SK-N-SH (cell line): Measurements from ENCODE around the gene FOXP1. TPM values are rescaled to one million over a fixed set of nuclear protein-coding genes. Genes with fewer than 3 reads are reported as not detected.

Experiments used
- CTCF ChIA-PET: fragments of 300-600, 350-600 bp; formaldehyde crosslinking; extraction: SDS; loops from one replicate; lab custom pipeline; 2021; lab: Yijun Ruan, JAX
- POLR2A ChIA-PET: fragments of 350-600 bp; sonication (Branson Sonifier 250); formaldehyde crosslinking; extraction: SDS; loops from one replicate; lab custom pipeline; 2020; ENCODE audit warnings: antibody characterized with exemption, inconsistent platforms; lab: Yijun Ruan, JAX
- DNase-seq: peaks from one replicate; pipeline ENCODE4 v3.0.0; 2012
- H2AFZ ChIP-seq: fragments of 200-600 bp; sonication (generic); 2 replicates; pipeline ENCODE4 v1.8.1; 2016; ENCODE audit warnings: antibody characterized with exemption, mild to moderate bottlenecking, low read depth
- H3F3A ChIP-seq: fragments of 200-600 bp; sonication (generic); replicated peaks from 2 replicates; pipeline ENCODE3; 2016; ENCODE audit warnings: antibody characterized with exemption, mild to moderate bottlenecking; ENCODE audit not compliant: insufficient read depth
- H3K27ac ChIP-seq, 2 experiments: fragments of 200-500 bp in 1 of 2; fragments of 200-600 bp in 1 of 2; sonication (Bioruptor generic) in 1 of 2; sonication (generic), shearing (Covaris generic) in 1 of 2; 2 replicates each; pipeline versions ENCODE4 v1.5.1 to v1.6.1; 2014 to 2016; ENCODE audit warnings: low read depth in 2 of 2, inconsistent platforms in 1 of 2, low read length in 1 of 2, mild to moderate bottlenecking in 1 of 2, mixed read lengths in 1 of 2
- H3K27me3 ChIP-seq: fragments of 200-600 bp; sonication (generic), shearing (Covaris generic); 2 replicates; pipeline ENCODE4 v1.6.1; 2016; ENCODE audit warnings: mixed run types; ENCODE audit not compliant: insufficient read depth
- H3K36me3 ChIP-seq, 2 experiments: fragments of 200-500 bp in 1 of 2; fragments of 200-600 bp in 1 of 2; sonication (Bioruptor generic) in 1 of 2; sonication (generic) in 1 of 2; replicated peaks in 1 of 2; 2 replicates each; pipeline versions ENCODE3 to v1.5.1; 2014 to 2016; ENCODE audit warnings: low read length in 1 of 2, mild to moderate bottlenecking in 1 of 2; ENCODE audit not compliant: insufficient read depth in 2 of 2, control insufficient read depth in 1 of 2
- H3K4me1 ChIP-seq, 2 experiments: fragments of 200-500 bp in 1 of 2; fragments of 200-600 bp in 1 of 2; sonication (Bioruptor generic) in 1 of 2; sonication (generic), shearing (Covaris generic) in 1 of 2; 2 replicates each; pipeline versions ENCODE4 v1.5.1 to v1.6.1; 2014 to 2016; ENCODE audit warnings: low read depth in 1 of 2, low read length in 1 of 2, mixed run types in 1 of 2; ENCODE audit not compliant: insufficient read depth in 2 of 2, control insufficient read depth in 1 of 2
- H3K4me2 ChIP-seq: fragments of 200-600 bp; sonication (generic), shearing (Covaris generic); 2 replicates; pipeline ENCODE4 v1.6.1; 2017; ENCODE audit warnings: mixed run types
- H3K4me3 ChIP-seq, 2 experiments: fragments of 200-500 bp in 1 of 2; fragments of 200-600 bp in 1 of 2; sonication (Bioruptor generic) in 1 of 2; sonication (generic), shearing (Covaris generic) in 1 of 2; 2 replicates each; pipeline versions ENCODE4 v1.5.1 to v1.8.1; 2014 to 2016; ENCODE audit warnings: low read depth in 2 of 2, inconsistent platforms in 1 of 2, low read length in 1 of 2, mild to moderate bottlenecking in 1 of 2, mixed read lengths in 1 of 2, moderate library complexity in 1 of 2
- H3K79me2 ChIP-seq: fragments of 200-600 bp; sonication (generic); 2 replicates; pipeline ENCODE4 v1.8.1; 2017; ENCODE audit warnings: mild to moderate bottlenecking; ENCODE audit not compliant: insufficient read depth
- H3K9ac ChIP-seq: fragments of 200-600 bp; sonication (generic); 2 replicates; pipeline ENCODE4 v1.6.1; 2017; ENCODE audit warnings: mixed run types
- H3K9me2 ChIP-seq: fragments of 200-600 bp; sonication (generic); 2 replicates; pipeline ENCODE4 v1.6.1; 2017; ENCODE audit warnings: mixed run types
- H3K9me3 ChIP-seq: fragments of 200-600 bp; sonication (generic); 2 replicates; pipeline ENCODE4 v1.6.1; 2017; ENCODE audit warnings: mixed run types, mild to moderate bottlenecking, moderate library complexity
- H4K20me1 ChIP-seq: fragments of 200-600 bp; sonication (generic); 2 replicates; pipeline ENCODE4 v1.6.1; 2017; ENCODE audit warnings: mild to moderate bottlenecking, mixed run types; ENCODE audit not compliant: insufficient read depth
- CHD2 ChIP-seq: fragments of 150-350 bp; IDR thresholded peaks from 2 replicates; pipeline ENCODE4 v1.6.1; 2018; ENCODE audit warnings: low read length; ENCODE audit not compliant: partially characterized antibody
- EP300 ChIP-seq, 2 experiments: IDR thresholded peaks; 2 replicates each; pipeline versions ENCODE4 v1.4.0 to v1.6.1; 2012; ENCODE audit warnings: borderline replicate concordance in 1 of 2, low read depth in 1 of 2, low read length in 1 of 2
- EZH2phosphoT487 ChIP-seq: fragments of 200-600 bp; sonication (generic); IDR thresholded peaks from 2 replicates; pipeline ENCODE4 v1.6.1; 2017; ENCODE audit warnings: low read depth, mixed run types, mild to moderate bottlenecking, antibody characterized with exemption, moderate library complexity, borderline replicate concordance
- FOXM1 ChIP-seq: IDR thresholded peaks from 2 replicates; pipeline ENCODE4 v1.4.0; 2012; ENCODE audit warnings: low read depth, mild to moderate bottlenecking
- GABPA ChIP-seq: IDR thresholded peaks from 2 replicates; pipeline ENCODE4 v1.4.0; 2012; ENCODE audit warnings: low read depth, mild to moderate bottlenecking
- GATA2 ChIP-seq: sonication (generic); formaldehyde crosslinking; IDR thresholded peaks from 2 replicates; pipeline ENCODE4 v1.5.0; 2020; ENCODE audit warnings: mild to moderate bottlenecking, missing genetic modification reagents
- NFIC ChIP-seq: IDR thresholded peaks from 2 replicates; pipeline ENCODE4 v1.4.0; 2012; ENCODE audit warnings: borderline replicate concordance
- RAD21 ChIP-seq: IDR thresholded peaks from 2 replicates; pipeline ENCODE4 v1.6.1; 2012; ENCODE audit warnings: mild to moderate bottlenecking, low read length
- RCOR1 ChIP-seq: fragments of 150-350 bp; IDR thresholded peaks from 2 replicates; pipeline ENCODE4 v1.6.1; 2017; ENCODE audit warnings: antibody characterized with exemption, low read length
- SIN3A ChIP-seq: IDR thresholded peaks from 2 replicates; pipeline ENCODE4 v1.6.1; 2012; ENCODE audit warnings: low read depth, mild to moderate bottlenecking, low read length, moderate library complexity, borderline replicate concordance
- TAF1 ChIP-seq: IDR thresholded peaks from 2 replicates; pipeline ENCODE4 v1.6.1; 2012; ENCODE audit warnings: low read depth, mild to moderate bottlenecking, low read length, moderate library complexity, borderline replicate concordance
- TCF12 ChIP-seq: IDR thresholded peaks from 2 replicates; pipeline ENCODE4 v1.4.0; 2012
- TEAD4 ChIP-seq: IDR thresholded peaks from 2 replicates; pipeline ENCODE4 v1.4.0; 2012; ENCODE audit warnings: mild to moderate bottlenecking, borderline replicate concordance; ENCODE audit not compliant: insufficient read depth
- YY1 ChIP-seq: IDR thresholded peaks from 2 replicates; pipeline ENCODE4 v1.4.0; 2012; ENCODE audit warnings: low read depth, mild to moderate bottlenecking
- WGBS: methylation state at CpG from one replicate; pipeline ENCODE4 v1.1.6; 2017; ENCODE audit warnings: low lambda C conversion rate; 5-methylcytosine and 5-hydroxymethylcytosine counted together
- polyA plus RNA-seq, 3 experiments: library from polyadenylated mRNA; depleted of rRNA; stranded (reverse); fragments of >200 nt; gene quantifications; 2 replicates each; pipeline ENCODE4 v1.2.3, GENCODE V29; 2012
- TF ChIP-seq, protein P1 (sequence below): IDR thresholded peaks from 2 replicates; pipeline ENCODE4; 2012
- TF ChIP-seq, protein P2 (sequence below): IDR thresholded peaks from 2 replicates; pipeline ENCODE4 v1.4.0; 2012; ENCODE audit warnings: low read depth
- TF ChIP-seq, protein P3 (sequence below): IDR thresholded peaks from 2 replicates; pipeline ENCODE4 v1.4.0; 2012; ENCODE audit warnings: low read depth, borderline replicate concordance
- TF ChIP-seq, protein P4 (sequence below): fragments of 150-350 bp; IDR thresholded peaks from 2 replicates; pipeline ENCODE4 v1.6.1; 2017; ENCODE audit warnings: antibody characterized with exemption, low read length, low read depth, borderline replicate concordance
- TF ChIP-seq, protein P5 (sequence below): fragments of 200-600 bp; sonication (generic); IDR thresholded peaks from 2 replicates; pipeline ENCODE4 v1.6.1; 2017; ENCODE audit warnings: antibody characterized with exemption, mild to moderate bottlenecking, moderate library complexity
- TF ChIP-seq, protein P6 (sequence below): IDR thresholded peaks from 2 replicates; pipeline ENCODE4 v1.4.0; 2012; ENCODE audit warnings: low read depth, borderline replicate concordance

The FOXP1 gene
- polyA plus RNA-seq, 1 of the 3 experiments (the other 2 are of a cell fraction), result 8.8 TPM

DNA sequence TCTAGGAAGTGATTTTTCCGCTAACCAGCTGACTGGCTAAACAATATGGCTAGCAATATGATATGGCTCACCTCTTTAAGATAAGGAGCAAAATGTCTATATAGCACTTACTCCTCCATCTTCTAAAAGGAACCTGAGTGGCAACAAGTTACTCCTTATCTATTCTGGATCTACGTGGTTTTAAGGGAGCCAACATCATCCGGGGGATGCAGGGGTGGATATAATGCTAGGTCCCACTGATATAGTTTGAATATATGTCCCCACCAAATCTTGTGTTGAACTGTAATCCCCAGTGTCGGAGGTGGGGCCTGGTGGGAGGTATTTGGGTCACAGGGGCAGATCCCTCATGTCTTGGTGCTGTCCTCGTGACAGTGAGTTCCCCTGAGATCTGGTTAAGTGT lies 500.7 kb downstream of the FOXP1 start:
- Histone ChIP-seq H3K9ac (no peak overlapping the region), H3K9me3 (no peaks in the 10 kb centered on the region), H3K4me2 (no peak overlapping the region), H3K27me3 (no peaks in the 10 kb centered on the region), H3K4me1 (peaks cover 0 to 4% of the 10 kb centered on the region in 2 experiments; a peak in 1 of 4 replicates), H3K79me2 (peaks cover 53% of the 10 kb centered on the region), H3K27ac (no peak overlapping the region), H3F3A (peaks cover 3% of the 10 kb centered on the region), H3K36me3 (no peaks in the 10 kb centered on the region), H3K4me3 (no peak overlapping the region), H4K20me1 (no peaks in the 10 kb centered on the region), H2AFZ (no peak overlapping the region), H3K9me2 (no peaks in the 10 kb centered on the region)
- TF ChIP-seq NFIC (no peak), TCF12 (no peak), CHD2 (no peak), FOXM1 (no peak), TEAD4 (no peak), EP300 (IDR thresholded peaks at IDR 0.05; ENCODE audit: borderline replicate concordance in 1 of 2, low read depth in 1 of 2, low read length in 1 of 2) (no peak), GABPA (no peak)
- TF ChIP-seq, protein P1, sequence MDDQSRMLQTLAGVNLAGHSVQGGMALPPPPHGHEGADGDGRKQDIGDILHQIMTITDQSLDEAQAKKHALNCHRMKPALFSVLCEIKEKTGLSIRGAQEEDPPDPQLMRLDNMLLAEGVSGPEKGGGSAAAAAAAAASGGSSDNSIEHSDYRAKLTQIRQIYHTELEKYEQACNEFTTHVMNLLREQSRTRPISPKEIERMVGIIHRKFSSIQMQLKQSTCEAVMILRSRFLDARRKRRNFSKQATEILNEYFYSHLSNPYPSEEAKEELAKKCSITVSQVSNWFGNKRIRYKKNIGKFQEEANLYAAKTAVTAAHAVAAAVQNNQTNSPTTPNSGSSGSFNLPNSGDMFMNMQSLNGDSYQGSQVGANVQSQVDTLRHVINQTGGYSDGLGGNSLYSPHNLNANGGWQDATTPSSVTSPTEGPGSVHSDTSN, result no peak
- TF ChIP-seq, protein P2, sequence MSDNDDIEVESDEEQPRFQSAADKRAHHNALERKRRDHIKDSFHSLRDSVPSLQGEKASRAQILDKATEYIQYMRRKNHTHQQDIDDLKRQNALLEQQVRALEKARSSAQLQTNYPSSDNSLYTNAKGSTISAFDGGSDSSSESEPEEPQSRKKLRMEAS, result no peak
- no peak for DNase-seq
- WGBS, result 89% methylated on average over 5 of the region's 5 CpGs
- ChIA-PET CTCF (interaction anchor here (0.7 kb wide), 1 partner anchor 1599 kb away, joined by 3 read pairs; no protein-coding TSS in a partner anchor), POLR2A (no interaction called here)

DNA sequence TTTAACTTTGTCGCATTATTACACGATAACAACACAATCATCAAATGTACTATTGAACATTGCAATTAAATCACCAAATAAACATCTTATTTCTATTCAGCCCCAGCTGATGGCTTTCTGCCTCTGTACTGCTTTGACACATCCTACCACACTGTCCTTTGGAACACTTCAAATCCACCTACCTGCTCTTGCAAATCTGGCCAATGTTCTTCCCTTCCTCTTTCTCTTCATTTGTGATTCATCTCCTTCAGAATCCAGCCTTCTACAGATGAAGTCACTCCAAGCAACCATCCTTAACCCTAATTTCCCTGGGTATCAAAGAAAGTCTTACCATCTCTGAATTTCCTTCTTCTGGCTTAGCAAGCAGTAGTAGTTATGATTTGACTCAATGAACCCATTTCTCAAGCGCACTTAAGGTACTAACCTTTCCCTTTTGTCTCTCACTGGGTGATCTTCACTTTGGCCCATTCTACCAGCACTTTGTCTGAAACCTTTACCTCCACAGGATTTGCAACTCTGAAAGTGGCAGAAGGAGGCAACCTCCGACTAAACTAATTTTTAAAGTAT lies 502.9 kb downstream of the FOXP1 start:
- Histone ChIP-seq H4K20me1 (no peaks in the 10 kb centered on the region), H3K9me2 (no peaks in the 10 kb centered on the region), H3K4me3 (no peak overlapping the region), H3K36me3 (no peaks in the 10 kb centered on the region), H3K27me3 (no peaks in the 10 kb centered on the region), H2AFZ (no peak overlapping the region), H3K9ac (no peak overlapping the region), H3K79me2 (peaks cover 66% of the 10 kb centered on the region), H3K4me1 (peaks cover 4 to 11% of the 10 kb centered on the region in 2 experiments; a peak in 2 of 4 replicates), H3F3A (peaks cover 20% of the 10 kb centered on the region), H3K27ac (no peak overlapping the region), H3K4me2 (no peak overlapping the region), H3K9me3 (no peaks in the 10 kb centered on the region)
- ChIA-PET POLR2A (no interaction called here), CTCF (no interaction called here)
- 95% methylated on average over 4 of the region's 4 CpGs for WGBS
- DNase-seq, result no peak
- TF ChIP-seq, protein P3, sequence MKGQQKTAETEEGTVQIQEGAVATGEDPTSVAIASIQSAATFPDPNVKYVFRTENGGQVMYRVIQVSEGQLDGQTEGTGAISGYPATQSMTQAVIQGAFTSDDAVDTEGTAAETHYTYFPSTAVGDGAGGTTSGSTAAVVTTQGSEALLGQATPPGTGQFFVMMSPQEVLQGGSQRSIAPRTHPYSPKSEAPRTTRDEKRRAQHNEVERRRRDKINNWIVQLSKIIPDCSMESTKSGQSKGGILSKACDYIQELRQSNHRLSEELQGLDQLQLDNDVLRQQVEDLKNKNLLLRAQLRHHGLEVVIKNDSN, result no peak
- TF ChIP-seq, protein P4, sequence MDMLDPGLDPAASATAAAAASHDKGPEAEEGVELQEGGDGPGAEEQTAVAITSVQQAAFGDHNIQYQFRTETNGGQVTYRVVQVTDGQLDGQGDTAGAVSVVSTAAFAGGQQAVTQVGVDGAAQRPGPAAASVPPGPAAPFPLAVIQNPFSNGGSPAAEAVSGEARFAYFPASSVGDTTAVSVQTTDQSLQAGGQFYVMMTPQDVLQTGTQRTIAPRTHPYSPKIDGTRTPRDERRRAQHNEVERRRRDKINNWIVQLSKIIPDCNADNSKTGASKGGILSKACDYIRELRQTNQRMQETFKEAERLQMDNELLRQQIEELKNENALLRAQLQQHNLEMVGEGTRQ, result no peak
- no peak for TF ChIP-seq RCOR1
- no peak for TF ChIP-seq RAD21
- TF ChIP-seq, protein P5, sequence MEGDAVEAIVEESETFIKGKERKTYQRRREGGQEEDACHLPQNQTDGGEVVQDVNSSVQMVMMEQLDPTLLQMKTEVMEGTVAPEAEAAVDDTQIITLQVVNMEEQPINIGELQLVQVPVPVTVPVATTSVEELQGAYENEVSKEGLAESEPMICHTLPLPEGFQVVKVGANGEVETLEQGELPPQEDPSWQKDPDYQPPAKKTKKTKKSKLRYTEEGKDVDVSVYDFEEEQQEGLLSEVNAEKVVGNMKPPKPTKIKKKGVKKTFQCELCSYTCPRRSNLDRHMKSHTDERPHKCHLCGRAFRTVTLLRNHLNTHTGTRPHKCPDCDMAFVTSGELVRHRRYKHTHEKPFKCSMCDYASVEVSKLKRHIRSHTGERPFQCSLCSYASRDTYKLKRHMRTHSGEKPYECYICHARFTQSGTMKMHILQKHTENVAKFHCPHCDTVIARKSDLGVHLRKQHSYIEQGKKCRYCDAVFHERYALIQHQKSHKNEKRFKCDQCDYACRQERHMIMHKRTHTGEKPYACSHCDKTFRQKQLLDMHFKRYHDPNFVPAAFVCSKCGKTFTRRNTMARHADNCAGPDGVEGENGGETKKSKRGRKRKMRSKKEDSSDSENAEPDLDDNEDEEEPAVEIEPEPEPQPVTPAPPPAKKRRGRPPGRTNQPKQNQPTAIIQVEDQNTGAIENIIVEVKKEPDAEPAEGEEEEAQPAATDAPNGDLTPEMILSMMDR, result no peak
- no peak for TF ChIP-seq TAF1
- TF ChIP-seq CHD2, result no peak
- TF ChIP-seq EZH2phosphoT487, result no peak
- no peak for TF ChIP-seq YY1
- TF ChIP-seq GATA2 (CRISPR knock-in tag), result no peak
- TF ChIP-seq, protein P6, sequence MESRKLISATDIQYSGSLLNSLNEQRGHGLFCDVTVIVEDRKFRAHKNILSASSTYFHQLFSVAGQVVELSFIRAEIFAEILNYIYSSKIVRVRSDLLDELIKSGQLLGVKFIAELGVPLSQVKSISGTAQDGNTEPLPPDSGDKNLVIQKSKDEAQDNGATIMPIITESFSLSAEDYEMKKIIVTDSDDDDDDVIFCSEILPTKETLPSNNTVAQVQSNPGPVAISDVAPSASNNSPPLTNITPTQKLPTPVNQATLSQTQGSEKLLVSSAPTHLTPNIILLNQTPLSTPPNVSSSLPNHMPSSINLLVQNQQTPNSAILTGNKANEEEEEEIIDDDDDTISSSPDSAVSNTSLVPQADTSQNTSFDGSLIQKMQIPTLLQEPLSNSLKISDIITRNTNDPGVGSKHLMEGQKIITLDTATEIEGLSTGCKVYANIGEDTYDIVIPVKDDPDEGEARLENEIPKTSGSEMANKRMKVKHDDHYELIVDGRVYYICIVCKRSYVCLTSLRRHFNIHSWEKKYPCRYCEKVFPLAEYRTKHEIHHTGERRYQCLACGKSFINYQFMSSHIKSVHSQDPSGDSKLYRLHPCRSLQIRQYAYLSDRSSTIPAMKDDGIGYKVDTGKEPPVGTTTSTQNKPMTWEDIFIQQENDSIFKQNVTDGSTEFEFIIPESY, result no peak
- no peak for TF ChIP-seq SIN3A
- TF ChIP-seq EP300 (IDR thresholded peaks at IDR 0.05; ENCODE audit: borderline replicate concordance in 1 of 2, low read depth in 1 of 2, low read length in 1 of 2), result no peak
- TF ChIP-seq GABPA, result no peak
